Cortex of kidney (tissue), 1 donor: ENCODE measurements around the gene USP37.

Experiments used
- DNase-seq: peaks from one replicate; lab custom pipeline; 2025; lab: John Stamatoyannopoulos, UW

Gene USP37, protein sequence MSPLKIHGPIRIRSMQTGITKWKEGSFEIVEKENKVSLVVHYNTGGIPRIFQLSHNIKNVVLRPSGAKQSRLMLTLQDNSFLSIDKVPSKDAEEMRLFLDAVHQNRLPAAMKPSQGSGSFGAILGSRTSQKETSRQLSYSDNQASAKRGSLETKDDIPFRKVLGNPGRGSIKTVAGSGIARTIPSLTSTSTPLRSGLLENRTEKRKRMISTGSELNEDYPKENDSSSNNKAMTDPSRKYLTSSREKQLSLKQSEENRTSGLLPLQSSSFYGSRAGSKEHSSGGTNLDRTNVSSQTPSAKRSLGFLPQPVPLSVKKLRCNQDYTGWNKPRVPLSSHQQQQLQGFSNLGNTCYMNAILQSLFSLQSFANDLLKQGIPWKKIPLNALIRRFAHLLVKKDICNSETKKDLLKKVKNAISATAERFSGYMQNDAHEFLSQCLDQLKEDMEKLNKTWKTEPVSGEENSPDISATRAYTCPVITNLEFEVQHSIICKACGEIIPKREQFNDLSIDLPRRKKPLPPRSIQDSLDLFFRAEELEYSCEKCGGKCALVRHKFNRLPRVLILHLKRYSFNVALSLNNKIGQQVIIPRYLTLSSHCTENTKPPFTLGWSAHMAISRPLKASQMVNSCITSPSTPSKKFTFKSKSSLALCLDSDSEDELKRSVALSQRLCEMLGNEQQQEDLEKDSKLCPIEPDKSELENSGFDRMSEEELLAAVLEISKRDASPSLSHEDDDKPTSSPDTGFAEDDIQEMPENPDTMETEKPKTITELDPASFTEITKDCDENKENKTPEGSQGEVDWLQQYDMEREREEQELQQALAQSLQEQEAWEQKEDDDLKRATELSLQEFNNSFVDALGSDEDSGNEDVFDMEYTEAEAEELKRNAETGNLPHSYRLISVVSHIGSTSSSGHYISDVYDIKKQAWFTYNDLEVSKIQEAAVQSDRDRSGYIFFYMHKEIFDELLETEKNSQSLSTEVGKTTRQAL

DNA sequence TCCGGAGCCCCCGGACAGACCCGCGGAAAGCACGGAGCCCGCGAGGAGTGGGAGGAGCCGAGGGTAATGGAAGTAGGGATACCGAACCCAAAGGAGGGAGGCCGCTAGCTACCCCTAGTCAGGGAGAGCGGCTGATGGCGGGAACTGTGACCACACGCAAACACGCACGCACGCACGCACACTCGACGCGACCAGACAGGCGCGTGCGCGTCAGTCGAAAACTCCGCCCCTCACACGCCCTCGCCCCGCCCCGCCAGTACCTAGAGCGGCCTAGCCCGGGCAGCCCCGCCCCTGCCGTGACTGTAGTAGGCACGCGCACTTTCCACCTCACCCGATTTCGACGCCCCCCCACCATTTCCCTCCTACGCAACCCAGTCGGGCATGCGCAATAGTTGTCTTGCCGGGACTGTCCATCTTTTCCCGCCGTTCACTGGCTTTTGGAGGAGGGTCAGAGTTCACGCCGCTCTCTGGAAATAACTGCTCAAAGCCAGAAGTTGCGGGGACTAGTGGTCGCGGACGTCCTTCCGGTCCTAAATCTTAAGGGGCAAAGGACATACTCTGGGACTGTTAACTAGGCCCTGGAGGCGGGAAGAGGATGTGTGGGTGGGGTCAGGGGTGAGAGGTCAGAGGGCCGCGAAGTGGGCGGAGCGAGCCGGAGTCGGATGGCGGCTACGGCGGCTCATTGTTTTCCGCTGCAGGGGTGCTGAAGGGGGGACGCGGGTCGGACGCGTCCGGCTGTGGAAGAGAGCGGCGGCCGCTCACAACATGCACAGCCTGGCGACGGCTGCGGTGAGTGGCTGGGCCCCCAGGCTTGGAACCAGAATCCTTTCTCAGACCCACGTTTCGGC, at the start of gene USP37, which contains the start of gene CNOT9:
USP37 (minus strand) TSS at position 162 of the 848 bp plus-strand sequence. CDS start 9,698 bp downstream, outside the sequence.
CNOT9 (plus strand) TSS at position 650 of the 848 bp plus-strand sequence; CDS start at position 766, 116 bp downstream.
- DNase-seq: peak; percentile 39

GRCh38 chr2:218615868-218616315, 47.7 kb upstream of the USP37 start:
- DNase-seq: no peak

GRCh38 chr2:218607436-218608115, 39.4 kb upstream of the USP37 start, which contains the start of gene PLCD4:
Gene PLCD4 (plus strand): TSS chr2:218607899. CDS start chr2:218615740, 7,841 bp downstream.
- DNase-seq: no peak

- no peak for DNase-seq
Measured at GRCh38 chr2:218605432-218605831, 37.3 kb upstream of the USP37 start.

DNA sequence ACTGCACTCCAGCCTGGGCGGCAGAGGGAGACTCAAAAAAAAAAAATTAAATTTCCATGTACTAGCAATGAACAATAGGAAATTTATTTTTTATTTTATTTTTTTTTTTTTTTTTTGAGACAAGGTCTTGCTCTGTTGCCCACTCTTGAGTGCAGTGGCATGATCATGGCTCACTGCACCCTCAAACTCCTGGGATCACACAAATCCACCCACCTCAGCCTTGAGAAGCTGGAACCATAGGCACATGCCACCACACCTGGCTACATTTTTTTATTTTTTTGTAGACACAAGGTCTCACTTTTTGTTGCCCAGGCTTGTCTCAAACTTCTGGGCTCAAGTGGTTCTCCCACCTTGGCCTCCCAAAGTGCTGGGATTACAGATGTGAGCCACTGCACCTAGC, 17.4 kb upstream of the USP37 start:
- DNase-seq: no peak

DNA sequence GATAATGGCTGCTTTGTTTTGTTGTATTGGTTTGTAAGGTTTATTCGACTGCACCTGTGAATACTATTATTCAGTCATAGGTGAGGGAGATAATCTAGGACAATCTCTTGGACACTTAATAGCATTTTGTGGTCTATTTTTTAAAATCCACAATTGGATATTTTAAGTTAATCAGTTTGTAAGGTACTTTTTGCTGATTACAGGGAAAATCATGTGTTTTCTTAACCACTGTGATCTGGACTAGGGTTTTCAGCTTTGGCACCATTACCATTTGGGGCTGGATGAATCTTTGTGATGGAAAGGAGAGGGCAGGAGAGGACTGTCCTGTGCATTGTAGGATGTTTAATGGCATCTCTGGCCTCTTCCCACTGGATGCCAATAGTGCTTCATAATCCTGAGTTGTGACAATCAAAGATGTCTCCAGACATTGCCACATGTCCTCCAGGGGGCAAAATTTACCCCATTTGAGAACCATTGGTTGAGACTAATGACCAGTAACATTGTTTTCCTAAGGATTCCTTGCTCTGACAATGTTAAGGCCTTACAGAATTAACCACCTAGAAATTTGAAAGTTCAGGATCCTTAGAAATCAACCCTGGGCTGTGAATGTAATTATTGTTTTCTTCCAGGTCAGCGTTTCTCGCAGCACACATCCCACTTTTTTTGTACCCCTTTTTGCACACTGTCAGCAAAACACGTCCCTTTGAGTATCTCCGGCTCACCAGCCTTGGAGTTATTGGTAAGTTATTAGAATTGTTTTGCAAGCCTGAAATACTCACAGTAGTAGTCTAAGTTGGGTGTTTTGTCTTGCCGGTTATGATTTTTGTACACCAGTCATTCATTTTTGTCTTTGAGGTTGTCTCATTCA, 16.1 kb upstream of the USP37 start:
- DNase-seq: no peak

- no peak for DNase-seq
Measured at GRCh38 chr2:218582076-218582475, 13.9 kb upstream of the USP37 start.

DNA sequence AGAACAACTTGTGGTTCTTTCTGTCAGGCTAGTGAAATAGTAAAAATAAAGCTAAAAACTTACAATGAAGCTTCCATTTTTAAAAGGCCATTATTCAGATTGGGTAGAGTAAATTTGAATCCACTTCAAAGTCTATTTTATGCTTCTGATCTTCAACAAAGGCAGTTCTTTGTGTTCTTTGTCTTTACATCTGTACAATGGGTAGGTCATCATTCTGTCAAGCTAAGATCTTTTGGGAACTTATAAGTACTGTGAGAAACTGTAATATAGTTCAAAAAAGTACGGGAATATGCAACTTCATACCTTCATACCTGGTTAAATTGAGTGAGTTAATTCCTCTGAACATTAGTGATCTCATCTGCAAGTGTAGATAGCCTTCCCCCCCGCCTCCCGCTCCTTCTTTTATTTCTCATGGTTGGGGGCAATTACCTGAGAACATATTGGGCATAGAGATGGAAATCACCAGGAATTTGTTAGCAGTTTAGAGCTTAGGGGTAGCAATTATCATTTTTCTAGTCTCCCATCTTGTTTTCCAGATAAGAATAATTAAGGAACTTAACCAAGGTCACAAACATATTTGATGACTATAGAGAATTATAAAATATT, 10.2 kb upstream of the USP37 start:
- DNase-seq: no peak

DNA sequence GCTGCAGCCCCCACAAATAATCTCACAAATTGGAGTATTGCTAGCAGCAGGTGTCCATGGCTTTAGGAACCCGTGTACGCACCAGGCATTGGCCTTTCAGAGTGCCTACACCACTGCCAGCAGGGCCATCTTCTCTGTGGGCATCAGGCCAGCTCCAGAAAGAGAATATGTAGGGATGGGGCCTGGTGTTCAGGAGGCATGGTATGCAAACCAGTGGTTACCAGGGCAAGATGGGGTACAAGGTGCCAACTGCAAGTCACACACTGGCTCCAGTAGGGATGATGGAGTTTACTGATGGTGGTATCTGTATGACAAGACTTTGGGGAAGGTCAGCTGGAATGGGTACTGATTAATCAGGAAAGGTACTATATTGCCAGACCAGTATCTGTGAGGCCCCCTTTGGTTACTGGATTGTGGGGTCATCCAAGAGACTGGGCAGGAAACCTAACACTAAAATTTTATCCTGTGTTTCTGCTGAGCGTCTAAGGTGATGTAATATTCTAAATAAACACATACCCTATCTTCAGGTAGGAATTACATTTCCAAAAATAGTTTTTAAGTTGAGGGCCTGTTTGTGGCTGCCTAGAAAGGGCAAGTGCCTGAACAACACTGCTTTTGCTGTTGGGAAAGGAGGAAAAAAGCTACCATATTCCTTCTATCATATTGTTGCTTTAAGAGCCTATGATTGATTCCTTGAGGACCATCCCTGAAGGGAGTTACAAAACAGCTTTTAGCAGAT, 9.5 kb upstream of the USP37 start:
- DNase-seq: no peak

GRCh38 chr2:218576854-218577253, 8.7 kb upstream of the USP37 start:
- no peak for DNase-seq

GRCh38 chr2:218570850-218571249, 2.7 kb upstream of the USP37 start:
- DNase-seq: no peak

DNA sequence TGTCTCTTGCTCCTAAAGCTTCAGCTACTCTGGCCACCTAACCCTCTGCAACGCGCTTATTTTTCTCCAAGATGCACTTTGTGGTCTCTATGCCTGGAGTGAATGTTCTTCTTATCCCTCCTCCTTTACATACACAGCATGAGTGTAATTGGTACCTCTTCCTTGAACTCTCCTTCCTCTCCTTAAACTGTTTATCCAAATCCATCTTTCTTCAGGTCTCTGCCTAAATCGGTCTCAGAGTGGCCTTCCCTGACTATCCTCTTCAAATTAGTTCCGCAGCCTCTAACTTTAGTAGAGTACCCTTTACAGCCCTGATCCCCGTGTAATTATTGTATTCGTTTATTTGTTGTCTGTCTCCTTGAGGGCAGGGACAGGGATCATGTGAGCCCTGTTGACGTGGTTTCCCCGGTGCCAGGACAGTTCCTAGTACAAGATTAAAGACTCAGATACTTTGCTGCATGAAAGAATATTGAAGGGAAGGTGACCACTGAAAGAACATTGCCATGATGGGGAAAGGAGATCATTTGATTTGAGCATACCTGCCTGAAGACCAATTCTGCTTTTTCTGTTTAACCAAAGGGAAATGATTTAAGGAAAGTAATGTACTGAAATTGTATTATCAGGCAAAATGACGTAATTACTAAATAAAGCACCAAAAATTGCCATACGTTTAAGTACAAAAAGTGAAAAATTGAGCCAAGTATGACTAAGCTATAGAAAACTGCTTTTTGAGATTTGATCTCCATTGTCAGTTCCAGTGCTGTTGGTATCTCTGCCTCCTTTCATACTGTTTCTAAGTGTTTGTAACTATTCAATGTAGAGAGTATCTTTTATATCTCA, 1.7 kb upstream of the USP37 start:
- no peak for DNase-seq

- DNase-seq: no peak
Measured at GRCh38 chr2:218569038-218569431, 884 bp upstream of the USP37 start.

DNA sequence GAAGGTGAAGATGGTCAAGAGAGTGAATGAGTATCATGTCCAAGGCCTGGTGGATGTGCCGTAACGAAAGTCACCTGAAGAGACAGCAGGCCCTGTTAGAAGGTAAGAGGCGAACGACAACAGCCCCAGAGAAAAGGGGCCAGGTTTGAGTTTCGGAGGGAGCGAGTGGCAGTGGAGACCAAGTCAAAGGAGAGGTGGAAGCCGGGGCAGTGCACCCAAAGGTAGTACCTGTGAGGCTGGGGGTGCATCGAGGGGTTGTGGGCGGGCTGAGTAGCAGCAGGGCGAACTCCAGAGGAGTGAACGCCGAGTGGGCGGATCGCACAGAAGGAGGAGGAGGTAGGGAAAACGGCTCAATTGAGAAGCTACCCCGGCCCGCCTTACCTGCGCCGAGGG, 358 bp downstream of the USP37 start:
- no peak for DNase-seq

DNA sequence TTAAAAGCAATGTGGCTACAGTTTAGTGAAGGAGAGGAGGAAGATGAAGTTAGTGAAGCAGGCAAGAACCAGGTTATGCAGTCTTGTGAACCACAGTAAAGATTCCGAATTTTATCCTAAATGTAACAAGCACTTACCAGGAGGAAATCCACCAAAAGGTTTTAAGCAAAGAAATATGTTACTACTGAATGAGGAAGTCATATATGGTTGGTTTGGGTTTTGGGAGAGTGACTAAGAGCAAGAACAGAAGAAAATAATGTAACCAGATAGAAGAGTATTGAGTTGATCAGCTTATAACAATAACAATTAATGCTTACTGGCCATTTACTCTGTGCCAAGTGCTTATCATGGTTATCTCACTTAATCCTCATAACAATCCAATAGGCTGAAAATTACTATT, 1.9 kb downstream of the USP37 start:
- no peak for DNase-seq

- DNase-seq: no peak
Measured at GRCh38 chr2:218564056-218564455, 4.1 kb downstream of the USP37 start.

- no peak for DNase-seq
Measured at GRCh38 chr2:218558986-218559385, 9.2 kb downstream of the USP37 start.

- no peak for DNase-seq
Measured at GRCh38 chr2:218557941-218558340, 10.2 kb downstream of the USP37 start.
